Activated CD8-positive, alpha-beta T cell treated with anti-CD3 and anti-CD28 coated beads for 36 hours (primary cell): ENCODE measurements around the gene NMBR. TPM values are rescaled to one million over a fixed set of nuclear protein-coding genes. Genes with fewer than 3 reads are reported as not detected.

ENCODE experiments used
- ATAC-seq: fragments of 200-7000 bp; cut with Tn5 transposase; one replicate; pipeline ENCODE4 v1.10.0; 2021; ENCODE audit warnings: mild to moderate bottlenecking, moderate library complexity
- CTCF ChIA-PET: fragments of 350-600 bp; sonication (Branson Sonifier 250); formaldehyde crosslinking; loops from one replicate; lab custom pipeline; 2021; ENCODE audit warnings: antibody characterized with exemption; lab: Charles Lee
- POLR2A ChIA-PET: fragments of 350-600 bp; sonication (Branson Sonifier 250); formaldehyde crosslinking; loops from one replicate; lab custom pipeline; 2021; ENCODE audit warnings: antibody characterized with exemption; lab: Charles Lee
- DNase-seq: peaks from one replicate; pipeline ENCODE4 v3.0.0-alpha.2; 2020
- H3K27ac Mint-ChIP-seq: one replicate; pipeline ENCODE4 v1.8.0; 2021; ENCODE audit warnings: mild to moderate bottlenecking, mixed read lengths
- H3K27me3 Mint-ChIP-seq: one replicate; pipeline ENCODE4 v1.8.0; 2021; ENCODE audit warnings: mixed read lengths
- H3K36me3 Mint-ChIP-seq: one replicate; pipeline ENCODE4 v1.8.0; 2021; ENCODE audit warnings: low read depth, mixed read lengths
- H3K4me1 Mint-ChIP-seq: one replicate; pipeline ENCODE4 v1.8.0; 2021; ENCODE audit warnings: low read depth, mixed read lengths
- H3K4me3 Mint-ChIP-seq: one replicate; pipeline ENCODE4 v1.8.0; 2021; ENCODE audit warnings: mild to moderate bottlenecking, moderate library complexity, mixed read lengths
- H3K9me3 Mint-ChIP-seq: one replicate; pipeline ENCODE4 v1.8.0; 2021; ENCODE audit warnings: mixed read lengths
- intact Hi-C: fragments of 100-400 bp; cut with micrococcal nuclease; formaldehyde crosslinking; loops from one replicate; pipeline ENCODE4 v1.10.0; 2022
- total RNA-seq, 2 experiments: library from RNA; stranded (reverse); gene quantifications; one replicate each; pipeline ENCODE4 v1.2.3, GENCODE V29; 2021
- TF ChIP-seq, protein P1 (sequence below): fragments of 200-600 bp; IDR thresholded peaks from one replicate; pipeline ENCODE4 v1.8.0; 2022; ENCODE audit warnings: antibody characterized with exemption, mild to moderate bottlenecking

Gene NMBR
- total RNA-seq, 2 experiments from 2014 or later = not detected

- H3K36me3 Mint-ChIP-seq = peaks cover 58% of the 10 kb centered on the region
- no peaks in the 10 kb centered on the region for H3K27me3 Mint-ChIP-seq
- ChIA-PET CTCF (interaction anchor here (0.8 to 2.2 kb wide), 2 partner anchors 16 to 17 kb away, joined by 4 to 11 read pairs; no protein-coding TSS in a partner anchor), POLR2A (no interaction called here)
- H3K4me1 Mint-ChIP-seq = no peaks in the 10 kb centered on the region
- peaks cover 7% of the 10 kb centered on the region for H3K9me3 Mint-ChIP-seq
- H3K4me3 Mint-ChIP-seq = no peak overlapping the region
- intact Hi-C loops = no loop called here
- DNase-seq (no peak), ATAC-seq (no peak)
- H3K27ac Mint-ChIP-seq = no peak overlapping the region
- TF ChIP-seq, protein P1, sequence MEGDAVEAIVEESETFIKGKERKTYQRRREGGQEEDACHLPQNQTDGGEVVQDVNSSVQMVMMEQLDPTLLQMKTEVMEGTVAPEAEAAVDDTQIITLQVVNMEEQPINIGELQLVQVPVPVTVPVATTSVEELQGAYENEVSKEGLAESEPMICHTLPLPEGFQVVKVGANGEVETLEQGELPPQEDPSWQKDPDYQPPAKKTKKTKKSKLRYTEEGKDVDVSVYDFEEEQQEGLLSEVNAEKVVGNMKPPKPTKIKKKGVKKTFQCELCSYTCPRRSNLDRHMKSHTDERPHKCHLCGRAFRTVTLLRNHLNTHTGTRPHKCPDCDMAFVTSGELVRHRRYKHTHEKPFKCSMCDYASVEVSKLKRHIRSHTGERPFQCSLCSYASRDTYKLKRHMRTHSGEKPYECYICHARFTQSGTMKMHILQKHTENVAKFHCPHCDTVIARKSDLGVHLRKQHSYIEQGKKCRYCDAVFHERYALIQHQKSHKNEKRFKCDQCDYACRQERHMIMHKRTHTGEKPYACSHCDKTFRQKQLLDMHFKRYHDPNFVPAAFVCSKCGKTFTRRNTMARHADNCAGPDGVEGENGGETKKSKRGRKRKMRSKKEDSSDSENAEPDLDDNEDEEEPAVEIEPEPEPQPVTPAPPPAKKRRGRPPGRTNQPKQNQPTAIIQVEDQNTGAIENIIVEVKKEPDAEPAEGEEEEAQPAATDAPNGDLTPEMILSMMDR = no peak
These were observed 25.8 kb upstream of the NMBR start for GRCh38 chr6:142172758-142173157.

- DNase-seq = no peak
- intact Hi-C loops = no loop called here
- H3K9me3 Mint-ChIP-seq = no peaks in the 10 kb centered on the region
- TF ChIP-seq, protein P1 = no peak
- H3K27ac Mint-ChIP-seq = no peak overlapping the region
- peaks cover 3% of the 10 kb centered on the region for H3K4me1 Mint-ChIP-seq
- POLR2A ChIA-PET = no interaction called here
- no peaks in the 10 kb centered on the region for H3K27me3 Mint-ChIP-seq
- CTCF ChIA-PET = interaction anchor here (2.2 kb wide), 1 partner anchor 15 kb away, joined by 11 read pairs; no protein-coding TSS in a partner anchor
- H3K36me3 Mint-ChIP-seq = peaks cover 55% of the 10 kb centered on the region
- no peak overlapping the region for H3K4me3 Mint-ChIP-seq
- ATAC-seq = no peak
These were observed 24.4 kb upstream of the NMBR start for GRCh38 chr6:142171351-142171750.

- DNase-seq = no peak
- no peak for ATAC-seq
- CTCF ChIA-PET = no interaction called here
These were observed 20.6 kb upstream of the NMBR start for GRCh38 chr6:142167486-142167885.

DNA sequence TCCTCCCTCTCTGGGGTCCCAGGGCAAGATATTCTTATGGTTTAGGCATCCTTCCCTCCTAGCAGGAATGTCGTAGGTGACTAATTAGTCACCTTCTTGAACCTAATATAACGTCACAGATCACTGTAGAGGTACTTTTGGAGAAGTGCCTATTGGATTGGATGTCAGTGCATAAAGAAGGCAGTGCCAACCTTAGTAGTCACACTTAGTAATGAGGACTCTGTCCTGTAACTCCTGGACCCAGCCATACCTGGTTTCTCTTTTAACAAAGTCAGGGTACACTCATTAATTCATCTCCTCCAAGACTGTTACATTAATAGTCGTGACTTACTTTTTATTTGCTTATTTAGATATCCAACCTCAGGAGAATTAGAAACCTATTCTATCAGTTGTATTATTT is 20.1 kb upstream of the NMBR start:
- intact Hi-C loops = no loop called here
- POLR2A ChIA-PET = no interaction called here
- TF ChIP-seq, protein P1 = no peak
- no peak overlapping the region for H3K4me3 Mint-ChIP-seq
- DNase-seq (no peak), ATAC-seq (no peak)
- no peak overlapping the region for H3K27ac Mint-ChIP-seq
- H3K36me3 Mint-ChIP-seq = peaks cover 21% of the 10 kb centered on the region
- no peaks in the 10 kb centered on the region for H3K27me3 Mint-ChIP-seq
- CTCF ChIA-PET = no interaction called here
- peaks cover 15% of the 10 kb centered on the region for H3K4me1 Mint-ChIP-seq
- H3K9me3 Mint-ChIP-seq = no peaks in the 10 kb centered on the region

More at GRCh38 chr6:142167486-142167885, 20.6 kb upstream of the NMBR start:
- Mint-ChIP-seq H3K27me3 (no peaks in the 10 kb centered on the region), H3K36me3 (peaks cover 24% of the 10 kb centered on the region), H3K27ac (no peak overlapping the region), H3K9me3 (no peaks in the 10 kb centered on the region), H3K4me3 (no peak overlapping the region), H3K4me1 (peaks cover 11% of the 10 kb centered on the region)
- TF ChIP-seq, protein P1 = no peak
- intact Hi-C loops = no loop called here
- POLR2A ChIA-PET = no interaction called here

GRCh38 chr6:142165227-142165626 is 18.3 kb upstream of the NMBR start:
- no peak overlapping the region for H3K4me3 Mint-ChIP-seq
- no peaks in the 10 kb centered on the region for H3K9me3 Mint-ChIP-seq
- TF ChIP-seq, protein P1 = no peak
- no peak overlapping the region for H3K27ac Mint-ChIP-seq
- ChIA-PET CTCF (interaction anchor here (1.0 to 2.8 kb wide), 4 partner anchors 9 to 43 kb away, joined by 3 to 21 read pairs (median 7); partner anchors contain the start of genes NMBR and VTA1), POLR2A (no interaction called here)
- no peak for DNase-seq
- no peaks in the 10 kb centered on the region for H3K27me3 Mint-ChIP-seq
- peaks cover 21% of the 10 kb centered on the region for H3K4me1 Mint-ChIP-seq
- ATAC-seq = no peak
- intact Hi-C loops = no loop called here
- peaks cover 13% of the 10 kb centered on the region for H3K36me3 Mint-ChIP-seq
